GM18868 (cell line): ENCODE data around the gene INKA1.
"Not testable (repeated sequence)": the region's sequence is repeated elsewhere in the genome, so short reads cannot be mapped to it uniquely, and the experiment has no call there.

ENCODE experiments used
- ATAC-seq: cut with Tn5 transposase; IDR thresholded peaks from one replicate; pipeline ENCODE4 v1.9.1; 2021; ENCODE audit warnings: mild to moderate bottlenecking, moderate library complexity; ENCODE audit not compliant: unreplicated experiment

INKA1 gene

DNA sequence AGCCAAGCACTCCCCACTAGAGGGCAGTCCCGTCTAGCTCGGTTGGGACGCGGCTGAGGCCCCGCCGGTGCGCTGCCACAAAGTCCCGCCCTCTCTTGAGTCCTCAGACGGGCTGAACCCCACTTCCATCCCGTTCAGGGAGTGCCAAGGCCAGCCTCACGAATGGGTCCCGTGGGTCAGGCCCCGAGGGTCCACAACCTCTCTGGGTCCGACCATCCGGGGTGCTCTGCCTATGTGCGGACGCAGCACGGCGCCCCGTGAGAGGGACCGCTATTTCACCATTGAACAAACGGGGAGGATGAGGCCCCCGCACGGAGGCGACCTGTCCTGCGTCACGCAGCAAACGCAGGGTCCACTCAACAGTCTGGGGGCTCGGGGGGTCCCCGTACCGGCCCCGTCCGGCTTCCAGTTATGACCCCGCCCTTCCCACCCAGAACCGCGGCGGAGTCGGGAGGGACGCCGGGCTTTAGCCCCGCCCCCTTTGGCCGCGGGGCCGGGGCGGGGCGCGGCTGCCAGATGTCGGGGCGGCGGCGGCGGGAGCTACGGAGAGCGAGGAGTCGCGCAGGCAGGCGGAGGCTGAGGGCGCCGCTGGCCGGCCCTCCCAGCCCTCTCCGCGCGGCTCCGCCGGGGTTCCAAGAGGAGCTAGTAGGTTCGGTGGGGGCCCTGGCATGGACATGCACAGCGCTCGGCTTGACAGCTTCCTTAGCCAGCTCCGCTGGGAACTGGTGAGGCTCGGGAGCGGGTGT, at the start of gene INKA1:
INKA1 (plus strand) TSS at position 543 of the 746 bp plus-strand sequence; CDS start at position 675, 132 bp downstream.
- ATAC-seq = peak; percentile 58

DNA sequence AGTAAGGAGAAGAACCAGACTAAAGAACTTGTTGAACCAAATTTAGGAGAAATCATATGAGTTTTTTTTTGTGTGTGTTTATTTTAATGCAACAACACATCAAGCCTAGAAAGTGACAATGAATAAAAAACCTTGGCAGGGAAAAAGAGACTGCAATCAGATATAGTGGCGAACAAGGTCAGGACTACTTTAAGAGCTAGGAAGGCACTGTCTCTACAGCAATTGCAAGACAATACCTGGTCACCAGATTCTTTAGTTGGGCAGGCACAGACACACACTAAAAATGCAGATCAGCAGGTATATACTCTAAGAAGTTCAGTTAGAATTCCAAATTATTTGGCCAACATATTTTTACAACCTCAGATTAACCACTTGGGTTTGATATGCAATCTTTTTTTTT, 48.5 kb upstream of the INKA1 start:
- no peak for ATAC-seq

GRCh38 chr3:49756036-49756435, 47.0 kb upstream of the INKA1 start:
- ATAC-seq = no peak

DNA sequence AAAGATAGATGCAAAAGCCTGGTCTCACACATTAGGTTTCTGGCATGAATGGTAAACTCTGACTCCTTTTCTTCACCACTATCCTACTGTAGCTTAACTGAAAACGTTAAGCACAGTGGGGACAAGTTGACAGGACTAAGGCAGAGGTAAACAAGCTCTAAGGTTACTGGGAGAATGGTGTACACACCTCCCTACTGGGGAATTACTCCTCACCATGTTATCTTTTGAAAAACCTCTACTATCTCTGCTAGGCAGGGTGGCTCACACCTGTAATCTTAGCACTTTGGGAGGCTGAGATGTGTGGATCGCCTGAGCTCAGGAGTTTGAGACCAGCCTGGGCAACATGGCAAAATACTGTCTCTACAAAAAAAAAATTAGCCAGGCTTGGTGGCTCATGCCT, 45.9 kb upstream of the INKA1 start:
- ATAC-seq = no peak

DNA sequence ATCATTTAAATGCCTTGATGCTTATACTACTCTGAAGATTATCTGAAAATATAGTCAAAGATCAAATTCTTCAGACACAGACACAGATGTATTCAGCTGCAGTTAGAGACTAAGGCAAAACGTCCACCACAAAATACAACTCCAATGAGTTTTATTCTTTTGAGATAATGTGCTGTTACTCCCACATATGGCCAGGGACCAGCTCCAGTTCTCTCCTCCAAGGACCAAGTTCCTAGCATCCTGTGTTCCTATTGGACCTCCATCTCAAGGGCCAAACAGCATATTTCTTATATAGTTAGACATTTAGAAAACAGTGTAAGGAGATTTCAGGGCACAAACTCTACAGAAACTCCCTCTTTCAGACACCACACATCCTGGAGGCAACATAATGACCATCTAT, 43.8 kb upstream of the INKA1 start:
- no peak for ATAC-seq

DNA sequence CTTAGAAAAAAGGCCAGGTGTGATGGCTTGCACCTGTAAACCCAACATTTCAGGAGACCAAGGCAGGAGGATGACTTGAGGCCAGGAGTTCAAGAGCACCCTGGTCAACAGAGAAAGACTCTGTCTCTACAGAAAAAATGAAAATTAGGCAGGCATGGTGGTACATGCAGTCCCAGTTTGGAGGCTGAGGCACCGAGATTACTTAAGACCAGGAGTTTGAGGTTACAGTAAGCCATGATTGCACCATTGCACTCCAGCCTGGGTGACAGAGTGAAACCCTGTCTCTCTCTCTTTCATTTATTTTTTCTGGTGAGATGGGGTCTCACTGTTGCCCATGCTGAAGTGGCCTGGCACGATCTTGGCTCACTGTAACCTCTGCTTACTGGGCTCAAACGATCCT, 41.4 kb upstream of the INKA1 start:
- ATAC-seq = no peak

DNA sequence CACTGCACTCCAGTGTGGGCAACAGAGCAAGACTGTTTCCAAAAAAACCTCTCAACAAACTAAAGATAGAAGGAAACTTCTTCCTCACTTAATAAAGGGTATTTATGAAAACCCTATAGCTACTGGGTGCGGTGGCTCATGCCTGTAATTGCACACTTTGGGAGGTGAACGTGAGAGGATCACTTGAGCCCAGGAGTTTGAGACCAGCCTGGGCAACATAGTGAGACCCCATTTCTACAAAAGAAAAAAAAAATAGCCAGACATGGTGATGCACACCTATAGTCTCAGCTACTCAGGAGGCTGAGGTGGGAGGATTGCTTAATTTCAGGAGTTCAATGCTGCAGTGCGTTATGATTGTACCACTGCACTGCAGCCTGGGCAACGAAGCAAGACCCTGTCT, 39.1 kb upstream of the INKA1 start:
- no peak for ATAC-seq

DNA sequence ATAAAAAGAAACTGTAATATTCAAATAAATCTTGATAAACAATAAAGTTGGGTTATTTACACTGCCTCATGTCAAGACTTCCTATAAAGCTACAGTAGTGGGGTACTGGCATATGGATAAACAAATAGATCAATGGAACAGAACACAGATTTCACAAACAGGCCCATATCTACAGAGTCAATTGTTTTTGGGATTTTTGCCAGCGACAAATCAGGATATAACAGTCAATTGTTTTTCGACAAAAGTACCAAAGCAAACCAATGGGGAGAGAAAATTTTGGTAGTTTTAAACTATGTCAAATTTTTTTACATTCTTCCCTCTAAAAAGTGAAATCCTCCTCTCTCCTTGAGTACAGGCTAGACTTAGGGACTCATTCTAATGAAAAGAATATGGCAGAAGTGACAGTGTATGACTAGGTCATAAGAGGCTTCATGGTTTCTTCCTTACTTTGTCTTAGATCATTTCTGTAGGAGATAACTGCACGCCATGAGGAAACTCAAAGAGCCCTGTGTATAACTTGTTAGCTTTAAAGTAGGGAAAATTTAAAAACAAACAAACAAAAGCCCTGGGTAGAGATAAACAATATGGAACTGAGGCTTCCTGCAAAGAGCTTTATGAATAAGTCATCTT, 33.7 kb upstream of the INKA1 start:
- ATAC-seq = no peak

- no peak for ATAC-seq
Observed at GRCh38 chr3:49769926-49770325, 33.1 kb upstream of the INKA1 start.

DNA sequence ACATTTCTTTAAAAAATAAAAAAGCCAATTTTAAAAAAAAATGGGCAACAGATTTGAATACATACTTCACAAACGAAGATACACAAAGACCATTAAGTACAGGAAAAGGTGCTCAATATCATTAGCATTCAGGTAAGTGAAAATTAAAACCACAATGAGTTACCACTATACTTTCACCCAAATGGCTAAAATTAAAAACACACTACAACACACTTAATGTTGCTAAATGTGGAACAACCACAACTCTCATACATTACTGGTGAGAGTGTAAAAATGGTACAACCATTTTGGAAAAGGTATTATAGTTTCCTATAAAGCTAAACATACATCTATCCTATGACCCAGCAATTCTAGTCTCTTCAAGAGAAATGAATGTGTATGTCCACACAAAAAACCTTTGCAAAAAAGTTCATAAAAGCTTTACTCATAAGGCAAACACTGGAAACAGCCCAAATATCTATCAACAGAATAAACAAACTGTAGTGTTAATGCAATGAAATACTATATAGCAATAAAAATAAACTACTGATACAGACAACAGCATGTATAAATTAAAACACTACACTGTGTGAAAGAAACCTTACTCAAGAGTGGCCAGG, 31.6 kb upstream of the INKA1 start:
- no peak for ATAC-seq

DNA sequence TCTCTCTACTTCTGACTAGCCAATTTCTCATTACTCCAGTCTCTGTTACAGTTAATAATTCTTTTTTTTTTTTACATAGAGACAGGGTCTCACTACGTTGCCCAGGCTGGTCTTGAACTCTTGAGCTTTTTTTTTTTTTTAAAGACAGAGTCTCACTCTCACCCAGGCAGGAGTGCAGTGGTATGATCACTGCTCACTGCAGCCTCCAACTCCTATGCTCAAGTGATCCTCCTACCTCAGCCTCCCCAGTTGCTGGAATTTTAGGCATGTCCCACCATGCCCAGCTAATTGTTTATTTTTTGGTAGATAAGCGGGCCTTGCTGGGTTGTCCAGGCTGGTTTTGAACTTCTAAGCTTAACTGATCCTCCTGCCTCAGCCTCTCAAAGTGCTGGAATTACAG, 30.4 kb upstream of the INKA1 start:
- no peak for ATAC-seq

GRCh38 chr3:49775538-49775937, 27.5 kb upstream of the INKA1 start:
- no peak for ATAC-seq

DNA sequence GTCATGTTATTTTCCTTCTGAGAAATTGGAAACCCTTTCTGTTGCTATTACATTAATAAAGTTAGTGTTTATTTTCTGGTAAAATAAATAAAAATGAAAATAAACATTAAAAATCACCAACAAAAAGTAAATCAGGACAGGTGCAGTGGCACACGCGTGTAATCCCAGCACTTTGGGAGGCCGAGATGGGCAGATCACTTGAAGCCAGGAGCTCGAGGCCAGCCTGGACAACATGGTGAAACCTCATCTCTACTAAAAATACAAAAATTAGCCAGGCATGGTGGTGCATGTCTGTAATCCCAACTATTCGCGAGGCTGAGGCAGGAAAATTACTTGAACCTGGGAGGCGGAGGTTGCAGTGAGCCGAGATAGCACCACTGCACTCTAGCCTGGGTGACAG, 27.0 kb upstream of the INKA1 start:
- not testable (repeated sequence) for ATAC-seq

DNA sequence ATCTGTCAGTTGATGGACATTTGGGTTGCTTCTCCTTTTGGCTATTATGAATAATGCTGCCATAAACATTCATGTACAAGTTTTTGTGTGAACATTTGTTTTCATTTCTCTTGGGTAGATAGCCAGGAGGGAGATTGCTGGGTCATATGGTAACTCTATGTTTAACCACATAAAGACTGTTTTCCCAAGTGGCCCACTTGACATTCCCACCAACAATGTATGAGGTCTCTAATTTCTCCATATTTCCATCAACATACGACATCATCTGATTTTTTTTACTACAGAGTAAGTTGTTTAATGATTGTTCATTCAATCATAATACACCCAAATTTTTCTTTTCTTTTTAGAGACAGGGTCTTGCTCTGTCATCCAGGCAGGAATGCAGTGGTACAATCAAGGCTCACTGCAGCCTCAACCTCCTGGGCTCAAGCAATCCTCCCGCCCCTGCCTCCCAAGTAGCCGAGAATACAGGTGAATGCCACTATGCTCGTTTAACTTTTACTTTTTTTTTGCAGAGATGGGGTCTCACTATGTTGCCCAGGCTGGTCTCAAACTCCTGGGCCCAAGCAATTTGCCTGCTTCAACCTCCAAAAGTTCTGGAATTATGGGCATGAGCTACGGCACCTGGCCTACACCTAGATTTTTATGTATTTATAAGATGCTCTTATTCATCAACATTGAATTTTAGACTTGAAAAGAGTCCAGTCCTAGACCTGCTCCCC, 23.5 kb upstream of the INKA1 start:
- ATAC-seq = no peak

DNA sequence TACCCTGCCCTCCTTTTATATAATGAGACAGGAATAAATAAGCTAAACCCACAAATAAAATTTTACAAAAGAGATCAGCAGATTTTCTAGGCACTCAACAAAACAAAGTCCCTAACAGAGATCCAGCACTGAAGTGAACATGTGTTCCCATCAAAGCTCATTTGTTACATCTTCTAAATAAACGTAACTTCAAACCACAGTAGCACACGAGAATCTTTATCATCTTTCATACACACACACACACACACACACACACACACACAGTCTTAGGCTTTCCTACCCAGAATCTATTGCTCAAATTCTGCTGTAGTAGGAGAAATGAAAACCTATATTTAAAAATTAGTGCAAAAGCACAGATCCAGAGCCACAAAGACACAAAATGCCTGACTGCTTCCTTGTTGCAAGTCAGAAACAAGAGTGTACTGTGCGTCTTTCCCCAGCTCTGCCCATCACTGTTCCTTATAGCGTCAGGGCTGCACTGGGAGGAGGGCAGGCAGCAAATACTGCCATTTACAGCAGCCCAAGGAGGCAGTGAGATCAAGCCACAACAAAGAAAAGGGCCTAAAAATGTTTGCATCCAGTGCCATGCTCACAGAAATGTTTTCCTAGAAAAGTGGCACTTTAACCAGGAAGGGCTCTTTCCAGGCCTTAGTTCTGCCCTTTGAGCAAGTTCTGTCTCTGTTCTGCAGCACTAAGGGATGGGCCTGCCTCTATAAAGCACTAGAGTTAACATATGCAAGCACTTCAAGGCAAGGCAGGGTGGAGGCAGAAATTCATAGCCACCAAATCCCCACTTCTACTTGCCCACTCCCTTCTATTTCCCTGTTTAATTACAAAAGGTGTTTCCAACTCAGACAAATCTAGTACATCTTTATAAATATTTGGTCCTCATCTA, 22.7 kb upstream of the INKA1 start:
- ATAC-seq = no peak

DNA sequence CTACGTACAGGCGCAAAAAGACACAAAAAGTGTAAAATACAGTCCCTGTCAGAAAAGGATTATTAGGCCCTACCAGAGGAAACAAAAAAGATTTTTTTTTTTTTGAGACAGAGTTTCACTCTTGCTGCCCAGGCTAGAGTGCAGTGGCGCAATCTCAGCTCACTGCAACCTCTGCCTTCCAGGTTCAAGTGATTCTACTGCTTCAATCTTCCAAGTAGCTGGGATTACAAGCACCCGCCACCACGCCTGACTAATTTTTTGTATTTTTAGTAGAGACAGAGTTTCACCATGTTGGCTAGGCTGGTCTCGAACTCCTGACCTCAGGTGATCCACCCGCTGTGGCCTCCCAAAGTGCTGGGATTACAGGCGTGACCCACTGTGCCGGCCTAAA, 22.1 kb upstream of the INKA1 start:
- ATAC-seq = not testable (repeated sequence)

DNA sequence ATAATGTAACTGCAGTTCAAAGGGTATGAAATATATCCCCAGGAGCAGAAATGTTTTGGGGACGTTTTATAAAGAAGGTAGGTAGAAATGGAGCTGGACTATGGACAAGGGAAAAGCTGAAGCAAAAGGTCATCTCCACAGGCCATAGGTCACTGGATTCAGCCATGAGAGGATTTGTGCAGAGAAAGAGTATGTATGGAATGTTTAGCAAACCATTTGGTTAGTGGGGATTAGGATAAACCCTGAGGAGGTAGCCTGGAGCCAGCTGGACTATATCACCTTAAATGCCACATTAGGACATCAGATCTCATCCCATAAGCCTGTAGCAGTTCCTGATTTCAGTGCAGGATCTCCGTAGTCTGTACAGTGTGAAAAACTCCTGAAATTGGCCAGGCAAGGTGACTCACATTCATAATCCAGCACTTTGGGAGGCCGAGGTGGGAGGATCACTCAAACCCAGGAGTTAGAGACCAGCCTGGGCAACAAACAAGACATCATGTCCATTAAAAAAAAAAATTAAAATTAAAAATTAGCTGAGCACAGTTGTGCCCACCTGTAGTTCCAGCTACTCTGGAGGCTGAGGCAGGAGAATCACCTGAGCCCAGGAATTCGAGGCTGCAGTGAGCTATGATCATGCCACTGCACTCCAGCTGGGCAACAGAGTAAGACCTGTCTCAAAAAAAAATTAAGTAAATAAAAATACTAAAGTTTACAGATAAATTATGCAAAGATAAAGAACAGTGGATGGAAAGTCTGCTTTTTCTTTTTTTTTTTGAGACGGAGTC, 21.5 kb upstream of the INKA1 start:
- ATAC-seq = no peak

DNA sequence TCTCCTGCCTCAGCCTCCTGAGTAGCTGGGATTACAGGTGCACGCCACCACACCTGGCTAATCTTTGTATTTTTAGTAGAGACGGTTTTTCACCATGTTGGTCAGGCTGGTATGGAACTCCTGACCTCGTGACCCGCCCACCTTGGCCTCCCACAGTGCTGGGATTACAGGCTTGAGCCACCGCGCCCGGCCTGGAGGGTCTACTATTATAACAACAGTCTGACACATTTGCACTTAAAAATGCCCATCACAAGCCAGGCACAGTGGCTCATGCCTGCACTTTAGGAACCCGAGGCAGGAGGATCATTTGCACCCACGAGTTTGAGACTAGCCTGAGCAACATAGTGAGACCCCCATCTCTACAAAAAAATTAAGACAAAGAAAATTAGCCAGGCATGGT, 20.8 kb upstream of the INKA1 start:
- ATAC-seq = not testable (repeated sequence)

- peak; percentile 40 for ATAC-seq
Observed at GRCh38 chr3:49785565-49786356, 17.3 kb upstream of the INKA1 start.
